AML-193 (cell line): Measurements from ENCODE around the gene DENND11.

Experiments
- DNase-seq, 2 experiments: peaks; one replicate each; lab custom pipeline; 2025; lab: John Stamatoyannopoulos, UW

DENND11 gene

GRCh38 chr7:141685285-141686023 lies 16.5 kb downstream of the DENND11 start:
- DNase-seq = no peak

- no peak for DNase-seq
Measured at GRCh38 chr7:141679014-141679413, 23.0 kb downstream of the DENND11 start.

DNA sequence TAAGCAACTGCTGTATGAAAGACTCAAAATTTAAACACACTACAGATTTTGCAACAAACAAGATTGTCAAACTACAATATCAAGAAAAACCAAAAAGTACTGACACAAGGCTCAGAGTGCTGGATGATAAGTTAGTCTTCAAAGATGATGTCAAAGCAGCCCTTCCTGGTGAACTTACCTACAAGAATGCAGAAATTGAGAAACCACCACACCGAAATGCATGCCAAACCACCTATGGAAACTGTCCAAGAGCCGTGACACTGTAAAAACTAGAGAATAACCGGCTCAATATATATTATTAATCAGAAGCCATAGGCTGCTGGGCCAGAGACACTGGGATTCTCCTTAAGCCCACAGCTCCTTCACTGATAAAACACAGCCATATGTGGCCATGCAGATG lies 25.3 kb downstream of the DENND11 start:
- peak; percentile 11 to 28 for DNase-seq

DNA sequence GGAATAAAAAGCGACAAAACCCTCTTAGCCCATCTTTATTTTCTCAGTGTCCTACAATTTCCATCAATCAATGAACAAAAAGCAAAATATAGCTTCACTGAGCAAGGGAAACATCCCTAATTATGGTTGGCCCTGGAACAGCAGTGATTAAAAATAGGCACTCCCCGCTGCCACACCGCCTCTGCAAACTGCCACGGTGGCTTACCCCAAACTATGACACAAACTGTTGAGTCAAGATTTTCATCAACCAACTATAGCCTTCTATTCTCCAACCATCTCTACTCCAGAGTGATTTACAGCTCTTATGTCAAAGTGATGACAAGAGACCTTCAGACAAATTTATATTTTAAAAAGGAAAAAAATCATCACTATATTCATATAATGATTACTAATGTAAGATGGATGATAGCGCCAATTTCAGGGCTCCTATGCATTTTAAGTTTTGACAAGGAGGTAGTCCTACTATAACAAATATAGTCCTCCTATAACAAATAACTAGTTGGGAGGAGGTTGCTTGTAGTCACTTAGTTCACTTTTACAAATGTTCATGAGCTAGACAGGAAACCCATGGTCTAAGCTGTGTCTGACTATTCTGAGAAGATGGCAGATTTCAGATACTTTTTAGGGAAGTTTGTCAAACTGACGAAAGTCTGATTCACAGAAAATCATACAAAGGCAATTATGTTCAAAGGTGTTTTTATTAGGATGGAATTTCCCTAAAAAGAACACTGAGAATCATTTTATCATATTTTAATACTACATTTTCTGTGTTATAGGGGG lies 26.3 kb downstream of the DENND11 start:
- peak; percentile 72 to 75 for DNase-seq

GRCh38 chr7:141674702-141675101 lies 27.3 kb downstream of the DENND11 start:
- no peak for DNase-seq

DNA sequence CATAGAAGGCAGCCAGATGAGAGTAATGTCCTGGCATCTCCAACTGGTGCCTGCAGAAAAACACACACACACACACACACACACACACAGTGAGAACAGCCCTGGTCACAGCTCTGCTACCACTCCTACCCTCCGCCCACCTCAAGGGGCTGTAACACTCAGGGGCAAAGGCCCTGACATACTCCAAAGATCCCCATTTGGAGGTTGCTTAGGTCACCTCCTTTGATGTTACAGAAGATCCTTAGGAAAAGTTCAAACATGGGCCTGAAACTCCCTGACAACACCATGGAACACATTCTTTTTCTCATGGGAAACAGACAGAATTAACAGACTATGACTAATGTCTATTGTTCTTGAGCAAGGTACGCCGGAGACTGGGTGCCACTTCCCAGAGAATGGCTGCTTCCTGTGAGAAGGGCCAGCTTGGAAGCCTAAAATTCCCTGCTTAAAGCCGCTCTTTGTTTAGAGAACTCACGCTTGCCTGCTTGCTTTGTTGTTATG lies 27.7 kb downstream of the DENND11 start:
- no peak for DNase-seq

DNA sequence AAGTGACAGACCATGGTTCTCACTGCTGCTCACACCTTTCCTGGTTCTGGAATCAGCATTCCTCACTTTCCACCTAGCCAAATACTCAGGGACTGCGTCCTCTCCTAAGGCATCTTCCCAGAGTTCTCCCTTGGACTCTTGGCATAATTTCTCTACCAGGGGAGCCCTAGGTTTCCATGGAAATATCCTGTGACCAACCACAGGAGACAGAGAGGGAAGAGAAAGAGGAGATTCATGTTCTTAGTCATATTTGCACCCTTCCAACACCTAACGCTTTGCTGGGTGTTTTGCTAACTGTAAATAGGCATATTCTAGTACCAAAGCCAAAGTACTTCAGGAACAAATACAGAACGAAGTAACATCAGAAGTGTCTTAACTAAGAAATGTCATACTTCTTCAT lies 28.6 kb downstream of the DENND11 start:
- DNase-seq = no peak

DNA sequence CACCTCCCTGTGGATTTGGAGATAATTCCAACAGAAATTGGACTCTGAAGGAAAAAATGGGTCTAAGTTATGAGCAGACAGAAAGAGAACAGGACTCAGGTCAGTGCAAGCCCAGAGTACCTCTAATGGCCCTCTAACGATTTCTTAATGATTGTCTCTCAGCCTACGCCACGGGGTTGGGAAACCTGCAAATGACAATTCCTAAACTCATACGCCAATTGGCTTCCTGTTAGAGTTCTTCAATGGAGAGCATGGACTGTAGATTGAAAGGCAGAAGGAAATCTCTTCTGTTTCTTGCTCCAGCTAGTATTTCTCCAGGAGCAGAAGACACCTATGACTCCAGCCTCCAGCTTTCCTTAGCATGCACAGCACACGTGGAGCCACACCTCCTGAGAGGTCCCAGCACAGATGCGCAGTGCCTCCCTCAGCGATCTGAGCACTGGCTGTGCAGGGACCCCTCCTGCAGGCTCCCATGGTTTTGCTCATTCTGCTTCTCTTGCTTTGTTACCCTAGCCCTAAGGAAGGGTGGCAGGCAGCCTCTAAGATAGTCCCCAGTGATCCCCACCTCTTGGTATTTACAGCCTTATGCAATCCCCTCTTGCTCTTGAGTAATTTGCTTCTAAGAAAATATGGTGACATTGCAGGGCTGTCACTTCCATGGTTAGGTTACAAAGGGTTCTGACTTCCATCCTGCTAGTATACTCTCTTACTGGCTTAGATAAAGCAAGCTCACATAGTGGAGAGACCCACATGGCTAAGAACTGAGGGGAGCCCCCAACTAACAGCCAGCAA lies 30.1 kb downstream of the DENND11 start:
- peak; percentile 67 to 76 for DNase-seq

GRCh38 chr7:141668853-141669252 lies 33.1 kb downstream of the DENND11 start:
- DNase-seq = no peak

- DNase-seq = no peak
Measured at GRCh38 chr7:141666071-141666470, 35.9 kb downstream of the DENND11 start.

- DNase-seq = no peak
Measured at GRCh38 chr7:141665208-141666035, 36.5 kb downstream of the DENND11 start.

DNA sequence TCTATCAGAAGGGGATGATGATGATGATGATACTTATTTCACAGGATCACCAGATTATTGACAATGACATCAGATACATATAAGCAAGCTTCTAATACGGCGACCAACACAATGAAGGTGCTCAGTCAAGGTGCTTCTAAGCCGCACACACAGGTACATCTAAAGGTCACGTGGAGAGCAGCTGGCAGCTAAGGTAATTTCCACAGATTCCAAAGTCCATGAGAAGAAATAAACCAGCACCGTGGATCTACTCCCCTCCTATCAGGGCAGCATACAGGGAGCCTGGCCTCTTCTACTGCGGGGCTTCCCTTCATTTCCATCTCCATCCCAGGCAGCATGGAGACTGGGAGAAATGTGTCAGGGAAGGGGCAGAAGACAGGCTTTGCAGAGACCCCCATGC lies 37.5 kb downstream of the DENND11 start:
- DNase-seq = no peak

- DNase-seq = no peak
Measured at GRCh38 chr7:141663081-141663849, 38.7 kb downstream of the DENND11 start.

GRCh38 chr7:141660259-141660658 lies 41.7 kb downstream of the DENND11 start:
- peak; percentile 78 to 79 for DNase-seq

GRCh38 chr7:141659501-141659900 lies 42.5 kb downstream of the DENND11 start:
- DNase-seq = no peak

- peak; percentile 79 to 81 for DNase-seq
Measured at GRCh38 chr7:141654551-141654950, 47.4 kb downstream of the DENND11 start.

DNA sequence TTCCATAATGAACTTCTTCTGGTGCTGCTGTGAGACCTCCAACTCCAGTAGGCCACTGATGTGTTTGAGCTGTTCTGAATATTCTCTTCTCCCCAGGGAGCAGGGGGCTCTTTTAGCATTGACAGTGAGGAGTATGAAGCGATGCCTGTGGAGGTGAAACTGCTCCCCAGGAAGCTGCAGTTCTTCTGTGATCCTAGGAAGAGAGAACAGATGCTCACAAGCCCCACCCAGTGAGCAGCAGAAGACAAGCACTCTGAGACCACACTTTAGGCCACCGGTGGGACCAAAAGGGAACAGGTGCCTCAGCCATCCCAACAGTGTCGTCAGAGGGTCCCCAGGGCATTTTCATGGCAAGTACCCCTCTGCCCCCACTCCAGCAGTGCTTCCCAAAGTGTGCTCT lies 49.3 kb downstream of the DENND11 start:
- no peak for DNase-seq
